Endodermal cell (in vitro differentiated cells): ENCODE data around the gene STAT2. TPM values are rescaled to one million over a fixed set of nuclear protein-coding genes. Genes with fewer than 3 reads are reported as not detected.

Experiments used
- DNase-seq: peaks from one replicate; pipeline ENCODE4 v3.0.0-alpha.2; 2017
- H3K27ac ChIP-seq: 2 replicates; pipeline ENCODE4 v1.5.1; 2013; ENCODE audit warnings: mild to moderate bottlenecking, low read depth, low read length, moderate library complexity
- H3K27me3 ChIP-seq: 2 replicates; pipeline ENCODE4 v1.6.1; 2013; ENCODE audit warnings: mild to moderate bottlenecking, low read length, moderate library complexity; ENCODE audit not compliant: insufficient read depth, control insufficient read depth, poor library complexity, severe bottlenecking
- H3K36me3 ChIP-seq: 2 replicates; pipeline ENCODE4 v1.7.0; 2013; ENCODE audit warnings: mild to moderate bottlenecking, low read length, moderate library complexity; ENCODE audit not compliant: control insufficient read depth, insufficient read depth
- H3K4me1 ChIP-seq: one replicate; pipeline ENCODE4 v1.7.0; 2013; ENCODE audit warnings: low read length; ENCODE audit not compliant: control insufficient read depth, insufficient read depth
- H3K4me3 ChIP-seq: 2 replicates; pipeline ENCODE4 v1.5.1; 2013; ENCODE audit warnings: mild to moderate bottlenecking, low read length, moderate library complexity
- H3K9ac ChIP-seq: 2 replicates; pipeline ENCODE4 v1.6.1; 2013; ENCODE audit warnings: mild to moderate bottlenecking, low read length, moderate library complexity; ENCODE audit not compliant: poor library complexity, severe bottlenecking; ENCODE audit errors: extremely low read depth
- H3K9me3 ChIP-seq: 2 replicates; pipeline ENCODE4 v1.6.1; 2013; ENCODE audit warnings: mild to moderate bottlenecking, low read length, moderate library complexity; ENCODE audit not compliant: control insufficient read depth
- H3K27ac Mint-ChIP-seq: 2 replicates; pipeline ENCODE4 v1.8.0; 2020; ENCODE audit warnings: mixed read lengths
- H3K27me3 Mint-ChIP-seq: 2 replicates; pipeline ENCODE4 v1.8.0; 2021; ENCODE audit warnings: mild to moderate bottlenecking, mixed read lengths; ENCODE audit not compliant: insufficient read depth
- H3K36me3 Mint-ChIP-seq: 2 replicates; pipeline ENCODE4 v1.8.0; 2020; ENCODE audit warnings: low read depth, mixed read lengths
- H3K4me1 Mint-ChIP-seq: 2 replicates; pipeline ENCODE4 v1.8.0; 2020; ENCODE audit warnings: mixed read lengths
- H3K4me3 Mint-ChIP-seq: 2 replicates; pipeline ENCODE4 v1.8.0; 2020; ENCODE audit warnings: mild to moderate bottlenecking, moderate library complexity, mixed read lengths
- H3K9me3 Mint-ChIP-seq: 2 replicates; pipeline ENCODE4 v1.8.0; 2020; ENCODE audit warnings: mild to moderate bottlenecking, mixed read lengths
- CTCF ChIP-seq: fragments of 200-600 bp; sonication (generic); conservative IDR thresholded peaks from 2 replicates; pipeline ENCODE4 v1.5.0; 2021; ENCODE audit warnings: antibody characterized with exemption, mild to moderate bottlenecking
- WGBS, 2 experiments: methylation state at CpG; one replicate each; pipeline versions ENCODE4 v1.1.5 to v1.1.7; 2013; ENCODE audit warnings: missing lambda C conversion rate in 2 of 2, mixed read lengths in 1 of 2; ENCODE audit not compliant: insufficient coverage in 1 of 2, insufficient read length in 1 of 2; 5-methylcytosine and 5-hydroxymethylcytosine counted together
- total RNA-seq, 2 donors: library from RNA; stranded (reverse); fragmentation: NEBNext Ultra II Directional in 1 of 2; extraction: Animal tissue kit (Norgen Biotek cat#: 25700) in 1 of 2; gene quantifications; 2 replicates in 1 of 2; 3 replicates in 1 of 2; pipeline ENCODE4 v1.2.1, GENCODE V29; 2021

STAT2 gene
- total RNA-seq, 2 donors from 2014 or later, result 107 to 112 TPM

- H3K4me3 ChIP-seq, result no peak overlapping the region
- H3K27ac ChIP-seq, result no peak overlapping the region
- peak; percentile 81 for DNase-seq
- no peaks in the 10 kb centered on the region for H3K27me3 ChIP-seq
- H3K27me3 Mint-ChIP-seq, result no peaks in the 10 kb centered on the region
- H3K4me1 ChIP-seq, result peaks cover 5% of the 10 kb centered on the region
- peaks cover 26% of the 10 kb centered on the region for H3K36me3 Mint-ChIP-seq
- no peaks in the 10 kb centered on the region for H3K9me3 Mint-ChIP-seq
- H3K9ac ChIP-seq, result no peak overlapping the region
- TF ChIP-seq CTCF, result peak; percentile 61
- no peak overlapping the region for H3K4me3 Mint-ChIP-seq
- peaks cover 5% of the 10 kb centered on the region for H3K4me1 Mint-ChIP-seq
- H3K9me3 ChIP-seq, result no peaks in the 10 kb centered on the region
- 79 to 86% methylated on average over 3 of the region's 3 CpGs for WGBS, 2 experiments
- no peak overlapping the region for H3K27ac Mint-ChIP-seq
- H3K36me3 ChIP-seq, result peaks cover 17% of the 10 kb centered on the region
Observed at GRCh38 chr12:56317675-56318074, 42.2 kb downstream of the STAT2 start.

GRCh38 chr12:56315622-56316473 lies 44.1 kb downstream of the STAT2 start, which contains the start of gene CNPY2:
Gene CNPY2, minus strand, starts transcription at chr12:56315988. Its CDS starts 771 bp downstream, at chr12:56315217.
- Histone ChIP-seq H3K4me3 (peak within 1 kb of the TSS; percentile 96), H3K4me1 (peaks cover 5% of the 10 kb centered on the region), H3K9me3 (no peaks in the 10 kb centered on the region), H3K27me3 (no peaks in the 10 kb centered on the region), H3K9ac (peak within 1 kb of the TSS; percentile 95), H3K27ac (peak within 1 kb of the TSS; percentile 79), H3K36me3 (peaks cover 24% of the 10 kb centered on the region)
- peak; percentile 100 for DNase-seq
- 0% methylated on average over 22 to 62 of the region's 62 CpGs for WGBS, 2 experiments
- peaks cover 36% of the 10 kb centered on the region for H3K36me3 Mint-ChIP-seq
- peak within 1 kb of the TSS; percentile 99 for H3K27ac Mint-ChIP-seq
- no peaks in the 10 kb centered on the region for H3K27me3 Mint-ChIP-seq
- TF ChIP-seq CTCF, result peak; percentile 37
- no peaks in the 10 kb centered on the region for H3K9me3 Mint-ChIP-seq
- H3K4me1 Mint-ChIP-seq, result peaks cover 5% of the 10 kb centered on the region
- H3K4me3 Mint-ChIP-seq, result peak within 1 kb of the TSS; percentile 98

GRCh38 chr12:56315249-56315621 lies 44.7 kb downstream of the STAT2 start:
- H3K27me3 Mint-ChIP-seq, result no peaks in the 10 kb centered on the region
- H3K36me3 Mint-ChIP-seq, result peaks cover 42% of the 10 kb centered on the region

More at GRCh38 chr12:56315249-56315621, 44.7 kb downstream of the STAT2 start:
- Mint-ChIP-seq H3K9me3 (no peaks in the 10 kb centered on the region), H3K4me3 (peak overlapping the region; percentile 98), H3K4me1 (peaks cover 5% of the 10 kb centered on the region), H3K27ac (peak overlapping the region; percentile 99)
- Histone ChIP-seq H3K27ac (peak overlapping the region; percentile 79), H3K4me3 (peak overlapping the region; percentile 96), H3K4me1 (peaks cover 5% of the 10 kb centered on the region), H3K36me3 (peaks cover 30% of the 10 kb centered on the region), H3K9me3 (no peaks in the 10 kb centered on the region), H3K9ac (peak overlapping the region; percentile 95), H3K27me3 (no peaks in the 10 kb centered on the region)
- 6 to 7% methylated on average over 9 to 11 of the region's 11 CpGs for WGBS, 2 experiments
- no peak for DNase-seq
- TF ChIP-seq CTCF, result no peak
